HepG2 (cell line): Measurements from ENCODE around the gene RAB35.

ENCODE experiments used
- CTCF ChIP-seq: sonication (generic); formaldehyde crosslinking; IDR thresholded peaks from 2 replicates; pipeline ENCODE4 v1.5.0; 2020; ENCODE audit warnings: mild to moderate bottlenecking, missing genetic modification reagents, moderate library complexity
- SMAD1 ChIP-seq: sonication (generic); formaldehyde crosslinking; IDR thresholded peaks from 2 replicates; pipeline ENCODE4 v1.4.0; 2020; ENCODE audit warnings: missing genetic modification reagents, low read depth, mild to moderate bottlenecking, borderline replicate concordance

- TF ChIP-seq SMAD1 (CRISPR knock-in tag) (no peak), CTCF (CRISPR knock-in tag) (no peak)
Measured at GRCh38 chr12:120055231-120056000, 61.1 kb downstream of the RAB35 start.
